GM19397 (cell line): ENCODE data around the gene MLX.
"Not testable (repeated sequence)": the region's sequence is repeated elsewhere in the genome, so short reads cannot be mapped to it uniquely, and the experiment has no call there.

Source experiments
- ATAC-seq: cut with Tn5 transposase; IDR thresholded peaks from one replicate; pipeline ENCODE4 v1.9.1; 2021; ENCODE audit warnings: mild to moderate bottlenecking, moderate library complexity; ENCODE audit not compliant: unreplicated experiment

The MLX gene

GRCh38 chr17:42536372-42537155 lies 30.3 kb upstream of the MLX start:
- peak; percentile 71 for ATAC-seq

GRCh38 chr17:42537156-42537805 lies 29.6 kb upstream of the MLX start:
- no peak for ATAC-seq

- ATAC-seq, result no peak
These were observed 29.0 kb upstream of the MLX start for GRCh38 chr17:42537826-42538451.

GRCh38 chr17:42538482-42538881 lies 28.4 kb upstream of the MLX start:
- ATAC-seq, result no peak

GRCh38 chr17:42540558-42540957 lies 26.3 kb upstream of the MLX start:
- not testable (repeated sequence) for ATAC-seq

GRCh38 chr17:42541041-42541833 lies 25.7 kb upstream of the MLX start:
- no peak for ATAC-seq

- ATAC-seq, result no peak
These were observed 23.5 kb upstream of the MLX start for GRCh38 chr17:42543190-42544079.

- no peak for ATAC-seq
These were observed 22.0 kb upstream of the MLX start for GRCh38 chr17:42544874-42545283.

- ATAC-seq, result not testable (repeated sequence)
These were observed 21.0 kb upstream of the MLX start for GRCh38 chr17:42545755-42546505.

- no peak for ATAC-seq
These were observed 19.9 kb upstream of the MLX start for GRCh38 chr17:42547001-42547461.

GRCh38 chr17:42547698-42548069 lies 19.2 kb upstream of the MLX start:
- ATAC-seq, result no peak

GRCh38 chr17:42548070-42548837 lies 18.6 kb upstream of the MLX start:
- no peak for ATAC-seq

- no peak for ATAC-seq
These were observed 17.7 kb upstream of the MLX start for GRCh38 chr17:42548993-42549755.

- not testable (repeated sequence) for ATAC-seq
These were observed 14.2 kb upstream of the MLX start, which contains the start of gene HSD17B1 for GRCh38 chr17:42552736-42553135. HSD17B1 (plus strand) TSS chr17:42552923; CDS start chr17:42552934, 11 bp downstream.

GRCh38 chr17:42553161-42553818 lies 13.6 kb upstream of the MLX start:
- no peak for ATAC-seq

GRCh38 chr17:42553866-42554249 lies 13.0 kb upstream of the MLX start:
- ATAC-seq, result no peak
